ENCODE results near the gene RNH1. TPM values are rescaled to one million over a fixed set of nuclear protein-coding genes. Genes with fewer than 3 reads are reported as not detected.
A peak's percentile ranks its signal among the peaks of the same experiment; 100 is the strongest.

Gene RNH1
- total and polyA plus RNA-seq, 3 experiments from 2014 or later: 118 to 183 (median 125) TPM

GRCh38 chr11:502288-503178 lies 4.5 kb downstream of the RNH1 start:
- peaks cover 13 to 32% (median 16%) of the 10 kb centered on the region in 3 donors for H3K4me1 Mint-ChIP-seq
- no peak overlapping the region for H3K4me3 ChIP-seq (ENCODE audit: low read length)
- no peaks in the 10 kb centered on the region for H3K27me3 ChIP-seq (ENCODE audit: insufficient read depth, low read length, poor library complexity, severe bottlenecking)
- peak overlapping the region in 1 of 8 donors; percentile 23 for H3K27ac Mint-ChIP-seq
- POLR2A ChIA-PET: no interaction called here
- no peaks in the 10 kb centered on the region for H3K9me3 ChIP-seq (ENCODE audit: low read length)
- peaks cover 40% of the 10 kb centered on the region for H3K36me3 ChIP-seq (ENCODE audit: insufficient read depth, low read length)
- no peak overlapping the region for H3K4me3 Mint-ChIP-seq
- no peak for DNase-seq
- H3K4me1 ChIP-seq (ENCODE audit: insufficient read depth, low read length): peaks cover 25% of the 10 kb centered on the region
- peaks cover 0 to 4% of the 10 kb centered on the region in 2 donors for H3K27me3 Mint-ChIP-seq
- peaks cover 0 to 54% (median 6%) of the 10 kb centered on the region in 3 donors for H3K36me3 Mint-ChIP-seq
- CTCF ChIA-PET: no interaction called here
- H3K9me3 Mint-ChIP-seq: no peaks in the 10 kb centered on the region
- no peak overlapping the region for H3K27ac ChIP-seq (ENCODE audit: low read depth, low read length)

- H3K4me3 Mint-ChIP-seq: peak overlapping the region in 1 of 7 donors; percentile 54
- no peaks in the 10 kb centered on the region for H3K27me3 ChIP-seq (ENCODE audit: insufficient read depth, low read length, poor library complexity, severe bottlenecking)
- DNase-seq: no peak
- peaks cover 14 to 36% (median 16%) of the 10 kb centered on the region in 3 donors for H3K4me1 Mint-ChIP-seq
- peaks cover 4 to 62% (median 13%) of the 10 kb centered on the region in 3 donors for H3K36me3 Mint-ChIP-seq
- ChIA-PET CTCF (no interaction called here), POLR2A (no interaction called here)
- H3K4me1 ChIP-seq (ENCODE audit: insufficient read depth, low read length): peaks cover 23% of the 10 kb centered on the region
- H3K9me3 ChIP-seq (ENCODE audit: low read length): no peaks in the 10 kb centered on the region
- peak overlapping the region in 1 of 8 donors; percentile 12 for H3K27ac Mint-ChIP-seq
- H3K9me3 Mint-ChIP-seq: no peaks in the 10 kb centered on the region
- peaks cover 47% of the 10 kb centered on the region for H3K36me3 ChIP-seq (ENCODE audit: insufficient read depth, low read length)
- no peak overlapping the region for H3K4me3 ChIP-seq (ENCODE audit: low read length)
- H3K27ac ChIP-seq (ENCODE audit: low read depth, low read length): no peak overlapping the region
- H3K27me3 Mint-ChIP-seq: peaks cover 0 to 4% of the 10 kb centered on the region in 2 donors
Observed at GRCh38 chr11:501683-502287, 5.3 kb downstream of the RNH1 start.

- Histone ChIP-seq H3K27me3 (ENCODE audit: insufficient read depth, low read length, poor library complexity, severe bottlenecking) (no peaks in the 10 kb centered on the region), H3K36me3 (ENCODE audit: insufficient read depth, low read length) (peaks cover 47% of the 10 kb centered on the region), H3K27ac (ENCODE audit: low read depth, low read length) (no peak overlapping the region), H3K9me3 (ENCODE audit: low read length) (no peaks in the 10 kb centered on the region), H3K4me1 (ENCODE audit: insufficient read depth, low read length) (peaks cover 23% of the 10 kb centered on the region), H3K4me3 (ENCODE audit: low read length) (no peak overlapping the region)
- no peaks in the 10 kb centered on the region for H3K9me3 Mint-ChIP-seq
- peaks cover 4 to 61% (median 13%) of the 10 kb centered on the region in 3 donors for H3K36me3 Mint-ChIP-seq
- no peak overlapping the region for H3K4me3 Mint-ChIP-seq
- peaks cover 0 to 2% of the 10 kb centered on the region in 2 donors for H3K27me3 Mint-ChIP-seq
- ChIA-PET CTCF (no interaction called here), POLR2A (no interaction called here)
- peak overlapping the region in 3 of 8 donors; percentile 50 to 64 (median 57) for H3K27ac Mint-ChIP-seq
- H3K4me1 Mint-ChIP-seq: peaks cover 13 to 30% (median 14%) of the 10 kb centered on the region in 3 donors
- no peak for DNase-seq
Observed at GRCh38 chr11:501001-501682, 5.9 kb downstream of the RNH1 start.

- Mint-ChIP-seq H3K4me3 (peak overlapping the region in 1 of 7 donors; percentile 23), H3K9me3 (no peaks in the 10 kb centered on the region), H3K36me3 (peaks cover 8 to 72% (median 16%) of the 10 kb centered on the region in 3 donors), H3K4me1 (peaks cover 2 to 15% (median 4%) of the 10 kb centered on the region in 3 donors), H3K27me3 (peaks cover 0 to 2% of the 10 kb centered on the region in 2 donors), H3K27ac (no peak overlapping the region)
- H3K9me3 ChIP-seq (ENCODE audit: low read length): no peaks in the 10 kb centered on the region
- H3K27me3 ChIP-seq (ENCODE audit: insufficient read depth, low read length, poor library complexity, severe bottlenecking): no peaks in the 10 kb centered on the region
- no peak overlapping the region for H3K4me3 ChIP-seq (ENCODE audit: low read length)
- CTCF ChIA-PET: no interaction called here
- POLR2A ChIA-PET: no interaction called here
- DNase-seq: no peak
- no peak overlapping the region for H3K27ac ChIP-seq (ENCODE audit: low read depth, low read length)
- peaks cover 47% of the 10 kb centered on the region for H3K36me3 ChIP-seq (ENCODE audit: insufficient read depth, low read length)
- peaks cover 6% of the 10 kb centered on the region for H3K4me1 ChIP-seq (ENCODE audit: insufficient read depth, low read length)
Observed at GRCh38 chr11:499201-500076, 7.6 kb downstream of the RNH1 start.

- H3K27ac ChIP-seq (ENCODE audit: low read depth, low read length): no peak overlapping the region
- CTCF ChIA-PET: no interaction called here
- no peaks in the 10 kb centered on the region for H3K9me3 Mint-ChIP-seq
- no peak overlapping the region for H3K4me3 ChIP-seq (ENCODE audit: low read length)
- H3K27me3 ChIP-seq (ENCODE audit: insufficient read depth, low read length, poor library complexity, severe bottlenecking): no peaks in the 10 kb centered on the region
- H3K36me3 ChIP-seq (ENCODE audit: insufficient read depth, low read length): peaks cover 47% of the 10 kb centered on the region
- POLR2A ChIA-PET: no interaction called here
- peaks cover 8 to 78% (median 16%) of the 10 kb centered on the region in 3 donors for H3K36me3 Mint-ChIP-seq
- H3K4me1 Mint-ChIP-seq: peaks cover 2 to 11% (median 4%) of the 10 kb centered on the region in 3 donors
- peak overlapping the region in 1 of 7 donors; percentile 51 for H3K4me3 Mint-ChIP-seq
- H3K27ac Mint-ChIP-seq: peak overlapping the region in 1 of 8 donors; percentile 47
- DNase-seq: no peak
- H3K27me3 Mint-ChIP-seq: peaks cover 0 to 2% of the 10 kb centered on the region in 2 donors
- H3K4me1 ChIP-seq (ENCODE audit: insufficient read depth, low read length): no peaks in the 10 kb centered on the region
- no peaks in the 10 kb centered on the region for H3K9me3 ChIP-seq (ENCODE audit: low read length)
Observed at GRCh38 chr11:498297-499181, 8.5 kb downstream of the RNH1 start.

DNA sequence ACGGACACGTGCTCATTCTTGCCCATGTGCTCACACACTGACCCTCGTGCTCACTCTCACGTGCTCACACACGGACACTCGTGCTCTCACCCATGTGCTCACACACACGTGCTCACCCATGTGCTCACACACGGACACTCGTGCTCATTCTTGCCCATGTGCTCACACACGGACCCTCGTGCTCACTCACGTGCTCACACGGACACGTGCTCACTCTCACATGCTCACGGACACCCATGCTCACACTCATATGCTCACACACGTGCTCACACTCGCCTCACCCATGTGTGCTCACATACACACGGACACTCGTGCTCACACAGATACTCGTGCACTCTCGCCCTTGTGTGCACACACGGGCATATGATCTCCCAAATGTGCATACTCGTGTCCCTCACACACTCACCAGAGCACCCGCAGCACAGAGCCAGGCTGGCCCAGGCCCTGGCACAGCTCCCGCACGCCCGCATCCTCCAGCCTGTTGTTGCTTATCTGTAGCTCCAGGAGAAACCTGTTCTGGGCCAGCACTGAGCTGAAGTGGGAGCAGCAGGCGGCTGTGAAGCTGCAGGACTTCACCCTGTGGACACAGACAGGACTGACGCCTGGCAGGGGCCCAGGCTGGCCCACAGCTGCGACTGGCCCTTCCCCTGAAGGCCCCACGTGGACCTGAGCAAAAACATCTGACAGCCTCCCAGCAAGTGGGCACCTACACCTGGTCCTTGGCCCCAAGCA lies 9.3 kb downstream of the RNH1 start:
- peak overlapping the region in 3 of 8 donors; percentile 27 to 36 (median 32) for H3K27ac Mint-ChIP-seq
- H3K9me3 Mint-ChIP-seq: no peaks in the 10 kb centered on the region
- CTCF ChIA-PET: no interaction called here
- H3K36me3 Mint-ChIP-seq: peaks cover 8 to 84% (median 16%) of the 10 kb centered on the region in 3 donors
- H3K4me1 ChIP-seq (ENCODE audit: insufficient read depth, low read length): no peaks in the 10 kb centered on the region
- DNase-seq: no peak
- H3K4me3 Mint-ChIP-seq: no peak overlapping the region
- H3K4me1 Mint-ChIP-seq: peaks cover 0 to 5% (median 4%) of the 10 kb centered on the region in 3 donors
- H3K27me3 ChIP-seq (ENCODE audit: insufficient read depth, low read length, poor library complexity, severe bottlenecking): no peaks in the 10 kb centered on the region
- no peaks in the 10 kb centered on the region for H3K9me3 ChIP-seq (ENCODE audit: low read length)
- POLR2A ChIA-PET: no interaction called here
- H3K27me3 Mint-ChIP-seq: peaks cover 0 to 2% of the 10 kb centered on the region in 2 donors
- no peak overlapping the region for H3K27ac ChIP-seq (ENCODE audit: low read depth, low read length)
- H3K4me3 ChIP-seq (ENCODE audit: low read length): no peak overlapping the region
- H3K36me3 ChIP-seq (ENCODE audit: insufficient read depth, low read length): peaks cover 47% of the 10 kb centered on the region
